BLaER1 treated with 17β-estradiol and CSF1 and Interleukin-3, amounts not matched to agents 10 nM and 100 nM (cell line): ENCODE measurements around the gene PRKCA.

Experiments used
- H3K27ac ChIP-seq, 11 experiments: shearing (Covaris generic); formaldehyde crosslinking; 2 replicates each; pipeline ENCODE4 v1.8.1; 2022
- H3K27me3 ChIP-seq, 11 experiments: shearing (Covaris generic); formaldehyde crosslinking; 2 replicates each; pipeline ENCODE4 v1.8.1; 2022
- H3K36me3 ChIP-seq, 11 experiments: shearing (Covaris generic); formaldehyde crosslinking; 2 replicates each; pipeline ENCODE4 v1.8.1; 2022
- H3K4me1 ChIP-seq, 10 experiments: shearing (Covaris generic); formaldehyde crosslinking; 2 replicates each; pipeline ENCODE4 v1.8.1; 2022
- H3K4me2 ChIP-seq, 11 experiments: shearing (Covaris generic); formaldehyde crosslinking; 2 replicates each; pipeline ENCODE4 v1.8.1; 2022
- H3K4me3 ChIP-seq, 10 experiments: shearing (Covaris generic); formaldehyde crosslinking; 2 replicates each; pipeline ENCODE4 v1.8.1; 2022
- H3K9ac ChIP-seq, 11 experiments: shearing (Covaris generic); formaldehyde crosslinking; 2 replicates each; pipeline ENCODE4 v1.8.1; 2022
- H3K9me3 ChIP-seq, 11 experiments: shearing (Covaris generic); formaldehyde crosslinking; replicated peaks in 1 of 11; 2 replicates each; pipeline ENCODE4 v1.8.1; 2022
- H4K20me1 ChIP-seq, 11 experiments: shearing (Covaris generic); formaldehyde crosslinking; 2 replicates each; pipeline ENCODE4 v1.8.1; 2022
- Cebpa-rat ChIP-seq, 11 experiments: shearing (Covaris generic); IDR thresholded peaks; 2 replicates each; pipeline ENCODE4 v1.8.1; 2022

Gene PRKCA

GRCh38 chr17:66842505-66842904, 540.1 kb downstream of the PRKCA start:
- H3K27me3 ChIP-seq = no peaks in the 10 kb centered on the region
- TF ChIP-seq Cebpa-rat (IDR thresholded peaks at IDR 0.05) = no peak

GRCh38 chr17:66842959-66843358, 540.5 kb downstream of the PRKCA start:
- Histone ChIP-seq H3K36me3 (no peaks in the 10 kb centered on the region), H3K27me3 (no peaks in the 10 kb centered on the region), H4K20me1 (peaks cover 0 to 27% (median 0%) of the 10 kb centered on the region in 11 experiments; a peak in 3 of 22 replicates), H3K27ac (no peak overlapping the region), H3K4me2 (peak overlapping the region in 6 of 11 experiments; percentile 6 to 25 (median 10); a peak in 2 of 22 replicates), H3K9ac (no peak overlapping the region), H3K4me3 (no peak overlapping the region), H3K9me3 (peaks cover 9 to 19% (median 15%) of the 10 kb centered on the region in 11 experiments; a peak in 18 of 22 replicates), H3K4me1 (peaks cover 0 to 18% (median 8%) of the 10 kb centered on the region in 10 experiments; a peak in 7 of 20 replicates)
- no peak for TF ChIP-seq Cebpa-rat (IDR thresholded peaks at IDR 0.05)

More at GRCh38 chr17:66842505-66842904, 540.1 kb downstream of the PRKCA start:
- no peak overlapping the region for H3K4me3 ChIP-seq
- H3K4me2 ChIP-seq = peak overlapping the region in 6 of 11 experiments; percentile 2 to 25 (median 12); a peak in 3 of 22 replicates
- H3K9ac ChIP-seq = no peak overlapping the region
- no peaks in the 10 kb centered on the region for H3K36me3 ChIP-seq
- H3K9me3 ChIP-seq = peaks cover 7 to 15% (median 10%) of the 10 kb centered on the region in 11 experiments; a peak in 16 of 22 replicates
- H3K27ac ChIP-seq = no peak overlapping the region
- H4K20me1 ChIP-seq = peaks cover 0 to 32% (median 0%) of the 10 kb centered on the region in 11 experiments; a peak in 3 of 22 replicates
- peaks cover 0 to 18% (median 8%) of the 10 kb centered on the region in 10 experiments; a peak in 7 of 20 replicates for H3K4me1 ChIP-seq

GRCh38 chr17:66843627-66844026, 541.2 kb downstream of the PRKCA start:
- TF ChIP-seq Cebpa-rat (IDR thresholded peaks at IDR 0.05) = no peak

DNA sequence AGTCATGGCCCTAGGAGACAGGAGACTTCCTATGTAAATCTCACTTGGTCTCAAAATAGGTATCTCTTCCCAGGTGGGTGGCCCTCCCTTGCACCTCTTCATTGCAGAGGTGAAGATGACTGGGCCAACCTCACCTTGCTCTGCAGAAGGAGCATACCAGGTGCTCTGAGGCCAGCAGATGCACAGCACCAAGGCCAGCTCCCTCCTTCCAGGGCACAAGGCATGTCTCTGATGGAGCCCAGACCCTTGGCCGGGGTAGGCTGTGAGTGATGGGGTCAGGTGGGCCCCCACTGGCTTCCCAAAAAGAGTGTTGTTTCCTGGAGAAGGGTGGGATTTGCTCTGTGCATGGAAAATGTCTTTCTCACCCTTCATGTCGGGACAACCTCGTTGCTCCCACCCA, 545.3 kb downstream of the PRKCA start:
- H3K27me3 ChIP-seq = no peaks in the 10 kb centered on the region
- no peak overlapping the region for H3K9ac ChIP-seq
- no peaks in the 10 kb centered on the region for H4K20me1 ChIP-seq
- peaks cover 0 to 18% (median 12%) of the 10 kb centered on the region in 10 experiments; a peak in 13 of 20 replicates for H3K4me1 ChIP-seq
- no peaks in the 10 kb centered on the region for H3K36me3 ChIP-seq
- no peak overlapping the region for H3K4me2 ChIP-seq
- peaks cover 9 to 29% (median 19%) of the 10 kb centered on the region in 11 experiments; a peak in 18 of 22 replicates for H3K9me3 ChIP-seq
- H3K27ac ChIP-seq = no peak overlapping the region
- TF ChIP-seq Cebpa-rat (IDR thresholded peaks at IDR 0.05) = no peak
- no peak overlapping the region for H3K4me3 ChIP-seq

More at GRCh38 chr17:66843627-66844026, 541.2 kb downstream of the PRKCA start:
- Histone ChIP-seq H3K4me2 (no peak overlapping the region), H3K9me3 (peaks cover 9 to 24% (median 17%) of the 10 kb centered on the region in 11 experiments; a peak in 18 of 22 replicates), H4K20me1 (peaks cover 0 to 22% (median 0%) of the 10 kb centered on the region in 11 experiments; a peak in 2 of 22 replicates), H3K4me3 (no peak overlapping the region), H3K9ac (no peak overlapping the region), H3K27ac (no peak overlapping the region), H3K36me3 (no peaks in the 10 kb centered on the region), H3K4me1 (peaks cover 0 to 18% (median 8%) of the 10 kb centered on the region in 10 experiments; a peak in 7 of 20 replicates), H3K27me3 (no peaks in the 10 kb centered on the region)

- no peak overlapping the region for H3K9ac ChIP-seq
- no peak overlapping the region for H3K4me2 ChIP-seq
- no peaks in the 10 kb centered on the region for H4K20me1 ChIP-seq
- no peak overlapping the region for H3K27ac ChIP-seq
- no peak overlapping the region for H3K4me3 ChIP-seq
- TF ChIP-seq Cebpa-rat (IDR thresholded peaks at IDR 0.05) = no peak
- peaks cover 0 to 18% (median 8%) of the 10 kb centered on the region in 10 experiments; a peak in 10 of 20 replicates for H3K4me1 ChIP-seq
- peaks cover 9 to 29% (median 19%) of the 10 kb centered on the region in 11 experiments; a peak in 18 of 22 replicates for H3K9me3 ChIP-seq
- H3K27me3 ChIP-seq = no peaks in the 10 kb centered on the region
- no peaks in the 10 kb centered on the region for H3K36me3 ChIP-seq
Observed at GRCh38 chr17:66848496-66848895, 546.1 kb downstream of the PRKCA start.

DNA sequence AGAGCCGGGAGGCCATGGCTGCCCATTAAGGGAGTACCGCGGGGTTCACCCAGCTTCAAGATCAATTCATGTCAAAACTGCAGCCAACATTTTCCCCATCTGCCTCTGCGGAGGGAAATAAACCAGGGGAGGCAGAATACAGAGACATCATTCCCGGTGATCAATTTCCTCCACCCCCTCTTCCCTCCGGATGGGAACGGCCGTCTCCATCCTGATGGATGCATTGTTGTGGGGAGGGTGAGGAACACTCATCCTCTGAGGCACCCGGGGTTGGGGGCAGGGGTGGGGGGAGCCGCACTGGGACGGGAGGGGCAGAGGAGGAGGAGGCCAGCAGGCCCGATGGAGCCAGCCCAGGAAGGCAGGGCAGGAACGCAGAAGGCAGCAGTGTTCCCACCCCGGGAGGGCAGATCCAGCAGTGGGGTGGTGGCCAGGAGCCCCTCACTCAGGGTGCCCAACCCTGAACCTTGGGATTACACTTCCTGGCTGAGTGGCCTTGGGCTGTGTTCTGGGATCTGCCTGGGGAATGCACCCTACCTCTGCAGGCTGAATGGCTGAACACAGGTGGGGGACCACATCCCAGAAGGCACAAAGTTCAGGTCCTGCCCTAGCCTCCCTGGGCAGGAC, 546.7 kb downstream of the PRKCA start:
- TF ChIP-seq Cebpa-rat (IDR thresholded peaks at IDR 0.05) = no peak
- Histone ChIP-seq H3K27me3 (no peaks in the 10 kb centered on the region), H4K20me1 (no peaks in the 10 kb centered on the region), H3K4me2 (no peak overlapping the region; a peak in 1 of 22 replicates), H3K27ac (no peak overlapping the region), H3K9me3 (peaks cover 13 to 29% (median 19%) of the 10 kb centered on the region in 11 experiments; a peak in 20 of 22 replicates), H3K36me3 (no peaks in the 10 kb centered on the region), H3K9ac (no peak overlapping the region), H3K4me1 (peaks cover 0 to 18% (median 8%) of the 10 kb centered on the region in 10 experiments; a peak in 10 of 20 replicates), H3K4me3 (no peak overlapping the region)

- peaks cover 0 to 18% (median 8%) of the 10 kb centered on the region in 10 experiments; a peak in 10 of 20 replicates for H3K4me1 ChIP-seq
- no peaks in the 10 kb centered on the region for H4K20me1 ChIP-seq
- no peaks in the 10 kb centered on the region for H3K27me3 ChIP-seq
- H3K9ac ChIP-seq = no peak overlapping the region
- H3K4me2 ChIP-seq = peak overlapping the region in 3 of 11 experiments; percentile 31 to 66 (median 64); a peak in 6 of 22 replicates
- no peak overlapping the region for H3K4me3 ChIP-seq
- H3K36me3 ChIP-seq = no peaks in the 10 kb centered on the region
- H3K27ac ChIP-seq = no peak overlapping the region
- no peak for TF ChIP-seq Cebpa-rat (IDR thresholded peaks at IDR 0.05)
- H3K9me3 ChIP-seq = peaks cover 20 to 38% (median 27%) of the 10 kb centered on the region in 11 experiments
Observed at GRCh38 chr17:66849851-66850580, 547.6 kb downstream of the PRKCA start.

GRCh38 chr17:66850692-66851091, 548.3 kb downstream of the PRKCA start:
- peaks cover 0 to 18% (median 8%) of the 10 kb centered on the region in 10 experiments; a peak in 10 of 20 replicates for H3K4me1 ChIP-seq
- no peaks in the 10 kb centered on the region for H4K20me1 ChIP-seq
- no peak overlapping the region for H3K4me3 ChIP-seq
- H3K36me3 ChIP-seq = no peaks in the 10 kb centered on the region
- peaks cover 26 to 44% (median 34%) of the 10 kb centered on the region in 11 experiments for H3K9me3 ChIP-seq
- TF ChIP-seq Cebpa-rat (IDR thresholded peaks at IDR 0.05) = no peak
- H3K9ac ChIP-seq = no peak overlapping the region
- H3K27me3 ChIP-seq = no peaks in the 10 kb centered on the region
- peak overlapping the region in 6 of 11 experiments; percentile 6 to 66 (median 30); a peak in 8 of 22 replicates for H3K4me2 ChIP-seq
- no peak overlapping the region for H3K27ac ChIP-seq

GRCh38 chr17:66855204-66855603, 552.8 kb downstream of the PRKCA start:
- Histone ChIP-seq H3K36me3 (no peaks in the 10 kb centered on the region), H3K27me3 (no peaks in the 10 kb centered on the region), H3K4me1 (peaks cover 0 to 12% (median 8%) of the 10 kb centered on the region in 10 experiments; a peak in 10 of 20 replicates), H3K4me3 (no peak overlapping the region), H3K9ac (no peak overlapping the region), H3K4me2 (no peak overlapping the region), H4K20me1 (no peaks in the 10 kb centered on the region), H3K9me3 (peaks cover 13 to 28% (median 20%) of the 10 kb centered on the region in 11 experiments), H3K27ac (no peak overlapping the region)
- no peak for TF ChIP-seq Cebpa-rat (IDR thresholded peaks at IDR 0.05)
